Neural cell (in vitro differentiated cells): ENCODE measurements around the gene STUB1. TPM values are rescaled to one million over a fixed set of nuclear protein-coding genes. Genes with fewer than 3 reads are reported as not detected.

Source experiments
- H2AFZ ChIP-seq: fragments of 200-600, 300-800 bp; sonication (generic), shearing (Covaris generic); 2 replicates; pipeline ENCODE4 v1.6.0; 2014; ENCODE audit warnings: low read depth, mild to moderate bottlenecking, antibody characterized with exemption, low read length, moderate library complexity
- H3F3A ChIP-seq: fragments of 200-600 bp; shearing (Covaris generic); 2 replicates; pipeline ENCODE4 v1.6.1; 2016; ENCODE audit warnings: mild to moderate bottlenecking, moderate library complexity, mixed read lengths, antibody characterized with exemption, low read length; ENCODE audit not compliant: insufficient read depth, poor library complexity, severe bottlenecking
- H3K27ac ChIP-seq: fragments of 200-600, 300-800 bp; sonication (generic), shearing (Covaris generic); 2 replicates; pipeline ENCODE4 v1.5.1; 2014; ENCODE audit warnings: mild to moderate bottlenecking, low read length, moderate library complexity
- H3K27me3 ChIP-seq: fragments of 300-800, 200-600 bp; sonication (generic), shearing (Covaris generic); 2 replicates; pipeline ENCODE4 v1.6.0; 2014; ENCODE audit warnings: mild to moderate bottlenecking, low read depth, low read length, moderate library complexity; ENCODE audit not compliant: insufficient read depth
- H3K36me3 ChIP-seq: fragments of 300-800, 200-600 bp; sonication (generic), shearing (Covaris generic); 2 replicates; pipeline ENCODE4 v1.5.1; 2014; ENCODE audit warnings: mild to moderate bottlenecking, antibody characterized with exemption, low read length, moderate library complexity; ENCODE audit not compliant: insufficient read depth
- H3K4me2 ChIP-seq: fragments of 300-800, 200-600 bp; sonication (generic), shearing (Covaris generic); 2 replicates; pipeline ENCODE4 v1.6.0; 2014; ENCODE audit warnings: mild to moderate bottlenecking, low read length
- H3K4me3 ChIP-seq: fragments of 300-800, 200-600 bp; sonication (generic), shearing (Covaris generic); 2 replicates; pipeline ENCODE4 v1.5.1; 2014; ENCODE audit warnings: mild to moderate bottlenecking, low read length, moderate library complexity
- H3K79me2 ChIP-seq: fragments of 200-600 bp; shearing (Covaris generic); replicated peaks from 2 replicates; pipeline ENCODE4 v1.6.0; 2014; ENCODE audit warnings: mild to moderate bottlenecking, low read length, moderate library complexity; ENCODE audit not compliant: insufficient read depth
- H3K9ac ChIP-seq: fragments of 300-800, 200-600 bp; sonication (generic), shearing (Covaris generic); 2 replicates; pipeline ENCODE4 v1.6.1; 2016; ENCODE audit warnings: mild to moderate bottlenecking, low read length, mixed read lengths
- H3K9me2 ChIP-seq: fragments of 200-600 bp; shearing (Covaris generic); 2 replicates; pipeline ENCODE4 v1.6.1; 2016; ENCODE audit warnings: mild to moderate bottlenecking, low read length, mixed read lengths; ENCODE audit not compliant: insufficient read depth
- H3K9me3 ChIP-seq: fragments of 200-600, 300-800 bp; sonication (generic), shearing (Covaris generic); 2 replicates; pipeline ENCODE4 v1.6.1; 2016; ENCODE audit warnings: mild to moderate bottlenecking, mixed run types, low read length, moderate library complexity, mixed read lengths
- H4K20me1 ChIP-seq: fragments of 200-600 bp; shearing (Covaris generic); 2 replicates; pipeline ENCODE4 v1.6.1; 2016; ENCODE audit warnings: mild to moderate bottlenecking, mixed run types; ENCODE audit not compliant: insufficient read depth
- EP300 ChIP-seq: fragments of 450-650 bp; conservative IDR thresholded peaks from 2 replicates; pipeline ENCODE4 v1.6.1; 2014; ENCODE audit warnings: antibody characterized with exemption, mild to moderate bottlenecking, moderate library complexity; ENCODE audit not compliant: poor library complexity, severe bottlenecking
- EZH2 ChIP-seq: fragments of 200-600, 300-800 bp; shearing (Covaris generic), sonication (generic); IDR thresholded peaks from 2 replicates; pipeline ENCODE4 v1.6.1; 2014; ENCODE audit warnings: antibody characterized with exemption, low read length, borderline replicate concordance, mild to moderate bottlenecking; ENCODE audit not compliant: insufficient read depth, poor library complexity, severe bottlenecking
- MXI1 ChIP-seq: fragments of 450-650 bp; conservative IDR thresholded peaks from 2 replicates; pipeline ENCODE4 v1.6.1; 2014; ENCODE audit warnings: antibody characterized with exemption, mild to moderate bottlenecking; ENCODE audit not compliant: poor library complexity, severe bottlenecking
- POLR2AphosphoS5 ChIP-seq: IDR thresholded peaks from 2 replicates; pipeline ENCODE4 v1.6.1; 2012
- RAD21 ChIP-seq: fragments of 450-650 bp; conservative IDR thresholded peaks from 2 replicates; pipeline ENCODE4 v1.6.1; 2014; ENCODE audit warnings: antibody characterized with exemption, mild to moderate bottlenecking, moderate library complexity
- SMC3 ChIP-seq: fragments of 450-650 bp; conservative IDR thresholded peaks from 2 replicates; pipeline ENCODE4 v1.6.1; 2014; ENCODE audit warnings: antibody characterized with exemption, mild to moderate bottlenecking, moderate library complexity; ENCODE audit not compliant: poor library complexity
- TAF1 ChIP-seq: IDR thresholded peaks from 2 replicates; pipeline ENCODE4 v1.6.1; 2012; ENCODE audit warnings: low read depth
- polyA plus RNA-seq: library from polyadenylated mRNA; depleted of rRNA; stranded (reverse); fragments of >200 nt; gene quantifications from 2 replicates; pipeline ENCODE4 v1.2.3, GENCODE V29; 2014
- TF ChIP-seq, protein P1 (sequence below): fragments of 450-650 bp; IDR thresholded peaks from 2 replicates; pipeline ENCODE4 v1.5.1; 2014; ENCODE audit warnings: antibody characterized with exemption, mild to moderate bottlenecking, moderate library complexity; ENCODE audit not compliant: poor library complexity, severe bottlenecking
- TF ChIP-seq, protein P2 (sequence below): IDR thresholded peaks from 2 replicates; pipeline ENCODE4 v1.6.1; 2012; ENCODE audit warnings: borderline replicate concordance

Gene STUB1
- polyA plus RNA-seq, 1 donor from 2014 or later = 120 TPM

DNA sequence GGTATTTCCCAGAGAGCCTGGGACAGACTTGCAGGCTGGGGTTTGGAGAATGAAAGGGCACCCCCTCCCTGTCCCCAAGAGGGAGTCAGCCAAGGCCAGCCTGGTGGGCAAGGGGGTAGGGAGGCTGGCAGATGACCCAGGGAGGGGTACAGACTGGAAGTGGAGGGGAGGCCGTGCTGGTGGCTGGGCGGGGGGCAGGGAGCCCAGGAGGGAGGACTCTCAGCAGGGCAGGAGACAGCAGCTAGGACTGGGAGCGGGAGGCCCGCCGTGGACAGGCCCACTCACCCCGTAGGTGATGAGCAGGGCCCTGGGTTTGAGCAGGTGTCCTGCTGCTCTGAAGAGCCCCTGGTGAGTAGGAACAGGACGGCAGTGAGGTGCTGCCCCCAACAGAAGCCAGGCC lies 45.2 kb upstream of the STUB1 start:
- Histone ChIP-seq H3K9me2 (no peaks in the 10 kb centered on the region), H2AFZ (no peak overlapping the region), H3K9me3 (no peaks in the 10 kb centered on the region), H3K79me2 (no peaks in the 10 kb centered on the region), H3K4me2 (no peak overlapping the region), H3F3A (no peaks in the 10 kb centered on the region), H4K20me1 (no peaks in the 10 kb centered on the region), H3K27me3 (no peaks in the 10 kb centered on the region), H3K4me3 (peak overlapping the region; percentile 94), H3K36me3 (no peaks in the 10 kb centered on the region), H3K9ac (no peak overlapping the region), H3K27ac (no peak overlapping the region)
- TF ChIP-seq SMC3 = no peak
- no peak for TF ChIP-seq POLR2AphosphoS5
- TF ChIP-seq TAF1 = no peak

DNA sequence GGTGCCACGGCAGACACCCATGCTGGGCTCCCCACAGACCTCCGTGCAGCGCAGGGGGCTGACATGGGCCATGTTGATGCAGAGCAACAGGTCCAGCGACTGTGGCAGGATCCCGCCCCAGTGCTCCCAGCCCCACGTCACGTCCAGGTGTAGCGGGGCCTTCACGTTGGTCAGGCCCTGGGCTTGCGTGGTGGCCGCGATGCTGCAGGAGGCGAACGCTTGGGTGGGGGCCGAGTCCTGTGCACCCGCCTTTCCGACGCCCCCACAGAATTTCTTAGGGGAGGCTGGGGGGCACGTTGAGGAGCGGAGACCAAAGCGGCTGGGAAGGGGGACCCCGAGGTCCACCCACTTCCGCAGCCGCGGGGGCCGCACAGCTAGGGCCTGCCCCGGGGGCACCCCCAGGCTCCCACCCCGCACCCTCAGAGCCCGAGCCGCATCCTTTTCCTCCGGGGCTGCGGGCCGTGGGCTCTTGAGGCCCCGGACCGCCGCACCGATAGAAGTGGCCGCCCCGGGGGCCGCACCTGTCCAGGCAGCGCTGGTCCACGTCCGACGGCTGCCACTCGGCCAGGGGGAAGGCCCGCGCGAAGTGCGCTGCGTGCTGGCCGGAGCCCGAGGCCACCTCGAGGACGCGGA lies 44.5 kb upstream of the STUB1 start:
- Histone ChIP-seq H3K27ac (peak overlapping the region; percentile 93), H3K9me2 (no peaks in the 10 kb centered on the region), H3F3A (no peaks in the 10 kb centered on the region), H2AFZ (no peak overlapping the region), H3K9me3 (no peaks in the 10 kb centered on the region), H3K27me3 (no peaks in the 10 kb centered on the region), H3K9ac (peak overlapping the region; percentile 87), H4K20me1 (no peaks in the 10 kb centered on the region), H3K79me2 (no peaks in the 10 kb centered on the region), H3K4me2 (no peak overlapping the region), H3K36me3 (no peaks in the 10 kb centered on the region), H3K4me3 (peak overlapping the region; percentile 94)
- no peak for TF ChIP-seq EP300
- no peak for TF ChIP-seq MXI1
- no peak for TF ChIP-seq SMC3
- no peak for TF ChIP-seq TAF1
- TF ChIP-seq RAD21 = no peak
- TF ChIP-seq, protein P1, sequence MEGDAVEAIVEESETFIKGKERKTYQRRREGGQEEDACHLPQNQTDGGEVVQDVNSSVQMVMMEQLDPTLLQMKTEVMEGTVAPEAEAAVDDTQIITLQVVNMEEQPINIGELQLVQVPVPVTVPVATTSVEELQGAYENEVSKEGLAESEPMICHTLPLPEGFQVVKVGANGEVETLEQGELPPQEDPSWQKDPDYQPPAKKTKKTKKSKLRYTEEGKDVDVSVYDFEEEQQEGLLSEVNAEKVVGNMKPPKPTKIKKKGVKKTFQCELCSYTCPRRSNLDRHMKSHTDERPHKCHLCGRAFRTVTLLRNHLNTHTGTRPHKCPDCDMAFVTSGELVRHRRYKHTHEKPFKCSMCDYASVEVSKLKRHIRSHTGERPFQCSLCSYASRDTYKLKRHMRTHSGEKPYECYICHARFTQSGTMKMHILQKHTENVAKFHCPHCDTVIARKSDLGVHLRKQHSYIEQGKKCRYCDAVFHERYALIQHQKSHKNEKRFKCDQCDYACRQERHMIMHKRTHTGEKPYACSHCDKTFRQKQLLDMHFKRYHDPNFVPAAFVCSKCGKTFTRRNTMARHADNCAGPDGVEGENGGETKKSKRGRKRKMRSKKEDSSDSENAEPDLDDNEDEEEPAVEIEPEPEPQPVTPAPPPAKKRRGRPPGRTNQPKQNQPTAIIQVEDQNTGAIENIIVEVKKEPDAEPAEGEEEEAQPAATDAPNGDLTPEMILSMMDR = no peak
- no peak for TF ChIP-seq POLR2AphosphoS5
- TF ChIP-seq EZH2 = no peak
- TF ChIP-seq, protein P2, sequence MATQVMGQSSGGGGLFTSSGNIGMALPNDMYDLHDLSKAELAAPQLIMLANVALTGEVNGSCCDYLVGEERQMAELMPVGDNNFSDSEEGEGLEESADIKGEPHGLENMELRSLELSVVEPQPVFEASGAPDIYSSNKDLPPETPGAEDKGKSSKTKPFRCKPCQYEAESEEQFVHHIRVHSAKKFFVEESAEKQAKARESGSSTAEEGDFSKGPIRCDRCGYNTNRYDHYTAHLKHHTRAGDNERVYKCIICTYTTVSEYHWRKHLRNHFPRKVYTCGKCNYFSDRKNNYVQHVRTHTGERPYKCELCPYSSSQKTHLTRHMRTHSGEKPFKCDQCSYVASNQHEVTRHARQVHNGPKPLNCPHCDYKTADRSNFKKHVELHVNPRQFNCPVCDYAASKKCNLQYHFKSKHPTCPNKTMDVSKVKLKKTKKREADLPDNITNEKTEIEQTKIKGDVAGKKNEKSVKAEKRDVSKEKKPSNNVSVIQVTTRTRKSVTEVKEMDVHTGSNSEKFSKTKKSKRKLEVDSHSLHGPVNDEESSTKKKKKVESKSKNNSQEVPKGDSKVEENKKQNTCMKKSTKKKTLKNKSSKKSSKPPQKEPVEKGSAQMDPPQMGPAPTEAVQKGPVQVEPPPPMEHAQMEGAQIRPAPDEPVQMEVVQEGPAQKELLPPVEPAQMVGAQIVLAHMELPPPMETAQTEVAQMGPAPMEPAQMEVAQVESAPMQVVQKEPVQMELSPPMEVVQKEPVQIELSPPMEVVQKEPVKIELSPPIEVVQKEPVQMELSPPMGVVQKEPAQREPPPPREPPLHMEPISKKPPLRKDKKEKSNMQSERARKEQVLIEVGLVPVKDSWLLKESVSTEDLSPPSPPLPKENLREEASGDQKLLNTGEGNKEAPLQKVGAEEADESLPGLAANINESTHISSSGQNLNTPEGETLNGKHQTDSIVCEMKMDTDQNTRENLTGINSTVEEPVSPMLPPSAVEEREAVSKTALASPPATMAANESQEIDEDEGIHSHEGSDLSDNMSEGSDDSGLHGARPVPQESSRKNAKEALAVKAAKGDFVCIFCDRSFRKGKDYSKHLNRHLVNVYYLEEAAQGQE = no peak
